Right atrium auricular region (tissue), 2 donors: ENCODE measurements around the gene TEKT2. TPM values are rescaled to one million over a fixed set of nuclear protein-coding genes. Genes with fewer than 3 reads are reported as not detected.
A peak's percentile ranks its signal among the peaks of the same experiment; 100 is the strongest.

Experiments
- DNase-seq: peaks from one replicate; pipeline ENCODE4 v3.0.0-alpha.2; 2019; ENCODE audit warnings: low spot score
- H3K27ac ChIP-seq, 2 donors: fragments of 200-600 bp; sonication (generic); 1 replicate in 1 of 2; 2 replicates in 1 of 2; pipeline ENCODE4 v1.5.1; 2016 to 2019
- H3K27me3 ChIP-seq, 2 donors: fragments of 200-600 bp; sonication (generic); one replicate each; pipeline versions ENCODE4 v1.5.1 to v1.6.0; 2017 to 2019
- H3K36me3 ChIP-seq: fragments of 200-600 bp; sonication (generic); one replicate; pipeline ENCODE4 v1.5.1; 2016
- H3K4me1 ChIP-seq, 2 donors: fragments of 200-600 bp; sonication (generic); one replicate each; pipeline versions ENCODE4 v1.5.1 to v1.6.0; 2017 to 2019
- H3K4me3 ChIP-seq, 2 donors: fragments of 200-600 bp; sonication (generic); 1 replicate in 1 of 2; 2 replicates in 1 of 2; pipeline ENCODE4 v1.5.1; 2017 to 2019; ENCODE audit warnings: mild to moderate bottlenecking in 1 of 2, moderate library complexity in 1 of 2
- H3K9me3 ChIP-seq, 2 donors: fragments of 200-600 bp; sonication (generic); one replicate each; pipeline ENCODE4 v1.5.1; 2019
- CTCF ChIP-seq, 2 donors: fragments of 200-600 bp; sonication (generic); IDR thresholded peaks; one replicate each; pipeline ENCODE4 v1.5.1; 2019; ENCODE audit warnings: antibody characterized with exemption in 2 of 2
- total RNA-seq, 2 donors: library from RNA; depleted of rRNA; stranded (reverse); fragments of >200 nt; gene quantifications; one replicate each; pipeline ENCODE4 v1.1.0, GENCODE V29; 2016

Gene TEKT2
- total RNA-seq, 2 donors from 2014 or later, result 0.41 TPM; not detected in 1

GRCh38 chr1:36124404-36125128 is 40.7 kb downstream of the TEKT2 start:
- TF ChIP-seq CTCF (IDR thresholded peaks at IDR 0.05), result no peak
- Histone ChIP-seq H3K9me3 (no peaks in the 10 kb centered on the region), H3K4me3 (peak overlapping the region; percentile 21 to 46), H3K27me3 (no peaks in the 10 kb centered on the region), H3K27ac (no peak overlapping the region), H3K36me3 (no peaks in the 10 kb centered on the region), H3K4me1 (peaks cover 0 to 23% of the 10 kb centered on the region in 2 donors)
- DNase-seq, result no peak

GRCh38 chr1:36125129-36125991 is 41.5 kb downstream of the TEKT2 start, which contains the start of gene COL8A2:
TSS of gene COL8A2 (minus strand) at chr1:36125222. CDS start at chr1:36100242, 24,980 bp downstream.
- H3K9me3 ChIP-seq, result no peaks in the 10 kb centered on the region
- no peak for DNase-seq
- peaks cover 0 to 18% of the 10 kb centered on the region in 2 donors for H3K4me1 ChIP-seq
- no peaks in the 10 kb centered on the region for H3K27me3 ChIP-seq
- no peak within 1 kb of the TSS for H3K27ac ChIP-seq
- H3K4me3 ChIP-seq, result peak within 1 kb of the TSS; percentile 31 to 46
- no peak for TF ChIP-seq CTCF (IDR thresholded peaks at IDR 0.05)
- H3K36me3 ChIP-seq, result no peaks in the 10 kb centered on the region

GRCh38 chr1:36126005-36126716 is 42.3 kb downstream of the TEKT2 start:
- no peak overlapping the region for H3K4me3 ChIP-seq
- TF ChIP-seq CTCF (IDR thresholded peaks at IDR 0.05), result no peak

GRCh38 chr1:36126797-36127500 is 43.1 kb downstream of the TEKT2 start:
- Histone ChIP-seq H3K27ac (no peak overlapping the region), H3K27me3 (no peaks in the 10 kb centered on the region), H3K4me1 (peaks cover 0 to 18% of the 10 kb centered on the region in 2 donors), H3K36me3 (no peaks in the 10 kb centered on the region), H3K9me3 (no peaks in the 10 kb centered on the region), H3K4me3 (no peak overlapping the region)
- no peak for TF ChIP-seq CTCF (IDR thresholded peaks at IDR 0.05)
- DNase-seq, result no peak

More at GRCh38 chr1:36126005-36126716, 42.3 kb downstream of the TEKT2 start:
- Histone ChIP-seq H3K9me3 (no peaks in the 10 kb centered on the region), H3K36me3 (no peaks in the 10 kb centered on the region), H3K27me3 (no peaks in the 10 kb centered on the region), H3K27ac (no peak overlapping the region), H3K4me1 (peaks cover 0 to 18% of the 10 kb centered on the region in 2 donors)
- DNase-seq, result no peak
